Stimulated activated CD4-positive, alpha-beta T cell treated with anti-CD3 and anti-CD28 coated beads, Interleukin-12 subunit alpha, Interleukin-12 subunit beta, amount 100 ng/mL, for 48 hours (primary cell): ENCODE data around the gene LATS2.

Experiments used
- DNase-seq, 3 donors: peaks; one replicate each; pipeline ENCODE4 v3.0.0-alpha.2; 2020; ENCODE audit warnings: low read depth in 2 of 3, low spot score in 1 of 3

Gene LATS2

DNA sequence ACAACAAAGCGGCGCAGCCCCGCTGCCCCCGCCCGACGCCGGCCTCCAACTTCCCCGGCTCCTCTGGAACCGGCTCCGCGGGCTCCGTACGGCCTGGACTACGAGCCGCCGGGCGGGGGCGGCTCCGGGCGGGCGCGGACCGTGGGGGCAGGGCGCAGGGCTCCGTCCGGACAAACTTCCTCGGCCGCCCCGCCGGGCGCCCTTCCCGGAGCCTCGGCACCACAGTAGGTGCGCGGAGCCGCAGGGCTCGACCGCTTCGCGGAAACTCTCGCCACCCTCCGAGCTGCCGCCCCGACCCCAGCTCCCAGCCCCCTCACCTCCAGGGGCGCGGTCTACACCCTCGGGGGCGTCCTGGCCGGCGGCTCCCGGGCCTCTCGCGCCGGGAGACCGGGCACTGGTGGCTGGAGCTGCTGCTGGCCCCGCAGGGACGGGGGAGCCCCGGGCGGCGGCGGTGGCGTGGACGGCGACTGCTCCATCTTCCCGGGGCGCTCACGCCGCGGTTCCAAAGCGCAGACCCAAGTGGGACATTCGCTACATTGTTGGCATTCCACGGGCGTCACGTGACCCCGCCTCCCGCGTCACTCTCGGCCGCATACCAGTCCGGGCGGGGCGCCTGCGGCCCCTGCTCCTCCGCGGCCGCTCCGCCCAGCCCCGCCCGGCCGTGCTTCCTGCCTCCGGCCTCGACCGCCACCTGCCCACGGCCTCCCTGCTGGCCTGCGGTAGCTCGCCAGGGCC is at the start of gene LATS2:
TSS of gene LATS2 (minus strand) at position 558 of the 735 bp plus-strand sequence. CDS start 15,560 bp downstream, outside the sequence.
- DNase-seq: peak in 2 of 3 donors; percentile 25 to 50

DNA sequence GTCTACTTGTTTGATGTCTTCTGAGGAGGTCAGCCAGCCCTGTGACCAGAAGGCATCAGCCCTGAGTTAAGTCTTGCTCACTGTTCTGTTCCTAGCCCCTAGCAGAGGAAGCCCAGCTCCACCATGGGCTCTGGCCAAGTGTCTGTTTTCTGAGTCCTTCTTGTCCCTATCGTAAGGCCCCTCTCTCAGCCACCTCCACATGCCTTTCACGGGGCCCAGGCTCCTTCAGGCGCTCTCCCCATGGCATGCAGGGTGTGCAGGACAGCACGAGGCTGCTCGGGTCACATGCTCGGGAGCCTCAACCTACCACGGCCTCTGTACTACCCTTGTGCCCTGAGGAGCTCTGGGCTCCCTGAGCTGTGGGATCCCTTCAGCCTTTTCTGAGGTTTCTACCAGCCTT is 47.8 kb upstream of the LATS2 start:
- no peak for DNase-seq

DNA sequence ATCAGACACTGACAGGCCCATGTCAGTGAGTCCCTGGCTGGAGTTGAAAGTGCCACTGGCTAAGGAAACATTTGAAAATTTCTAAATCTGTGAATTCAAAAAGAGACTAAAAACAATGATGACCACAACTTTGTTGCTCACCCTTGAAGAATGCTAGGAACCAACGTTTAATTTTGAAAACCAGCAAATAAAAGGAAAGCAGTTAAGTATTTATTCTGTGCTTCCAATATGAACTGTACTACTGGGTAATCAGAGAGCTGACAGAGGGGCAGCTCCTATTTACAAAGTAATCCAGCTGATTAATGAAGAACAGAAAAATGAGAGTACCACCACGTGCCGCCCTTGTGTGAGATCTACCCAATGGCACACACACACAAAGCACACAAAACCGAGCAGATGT is 44.7 kb upstream of the LATS2 start:
- no peak for DNase-seq

DNA sequence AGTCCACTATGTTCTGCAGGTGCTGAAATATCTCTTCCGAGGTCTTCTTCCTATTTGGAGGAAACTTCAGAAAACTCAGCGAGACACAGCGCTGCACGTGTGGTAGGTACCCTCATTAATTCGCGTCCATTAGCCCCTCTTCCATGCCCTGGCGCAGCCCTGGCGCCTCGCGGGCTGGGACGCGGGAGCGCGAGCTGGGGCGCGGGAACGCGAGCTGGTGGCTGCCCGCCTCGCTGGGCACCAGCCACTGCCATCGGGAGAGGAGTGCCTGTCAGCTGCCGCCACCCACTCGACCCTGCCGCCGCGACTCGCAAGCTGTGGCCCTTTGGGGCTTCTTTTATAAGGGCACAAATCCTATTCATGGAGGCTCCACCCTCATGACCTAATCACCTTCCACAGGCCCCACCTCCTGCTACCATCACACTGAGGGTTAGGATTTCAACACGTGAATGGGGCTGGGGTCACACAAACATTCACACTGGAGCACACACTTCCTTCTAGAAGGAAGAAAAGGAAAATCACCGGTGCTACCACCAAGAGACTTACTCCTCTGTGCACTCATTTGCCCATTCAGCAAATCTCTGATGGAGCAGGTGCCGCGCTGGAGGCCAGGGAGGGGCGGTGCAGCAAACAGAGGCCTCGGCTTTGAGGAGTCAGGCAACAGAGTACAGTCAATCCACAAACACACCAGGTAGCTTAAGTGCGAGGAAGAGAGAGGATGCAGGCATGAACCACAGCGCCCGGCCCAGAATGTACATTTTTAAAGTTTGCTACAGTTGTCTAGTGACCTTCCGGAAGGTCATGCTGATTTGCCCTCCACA is 43.0 kb upstream of the LATS2 start:
- DNase-seq: no peak

DNA sequence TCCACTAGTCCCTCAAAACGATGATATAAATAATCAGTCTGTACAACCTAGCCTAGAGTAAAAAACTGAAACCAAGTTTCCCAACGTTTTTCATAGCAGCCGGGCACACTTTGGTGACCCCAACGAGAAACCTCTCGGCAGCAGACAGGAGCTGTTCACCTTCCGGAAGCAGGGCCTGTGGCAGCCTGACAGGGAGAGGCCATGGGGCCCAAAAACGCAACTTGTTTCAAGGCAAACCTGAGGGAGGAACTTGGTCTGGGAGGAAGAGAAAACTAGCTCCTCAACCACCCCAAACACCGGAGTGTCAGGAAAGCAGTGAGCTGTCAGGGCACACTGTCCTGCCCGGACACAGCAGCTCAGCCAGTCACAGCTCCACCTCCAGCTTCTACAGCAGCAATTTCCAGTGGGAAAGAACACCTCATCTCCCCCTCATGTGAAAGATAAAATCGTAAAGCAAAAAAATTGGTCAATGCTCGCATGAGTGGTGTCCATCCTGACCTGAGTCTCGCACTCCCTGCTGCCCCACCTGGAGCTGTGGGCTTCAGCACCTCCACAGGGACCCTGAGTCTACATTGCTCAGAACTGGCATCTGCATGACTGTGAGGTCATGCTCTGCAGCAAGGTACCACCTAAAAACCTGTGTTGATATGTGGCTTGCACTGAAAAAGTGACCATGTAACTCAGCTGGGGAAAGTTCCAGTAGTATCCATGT is 40.6 kb upstream of the LATS2 start:
- no peak for DNase-seq

DNA sequence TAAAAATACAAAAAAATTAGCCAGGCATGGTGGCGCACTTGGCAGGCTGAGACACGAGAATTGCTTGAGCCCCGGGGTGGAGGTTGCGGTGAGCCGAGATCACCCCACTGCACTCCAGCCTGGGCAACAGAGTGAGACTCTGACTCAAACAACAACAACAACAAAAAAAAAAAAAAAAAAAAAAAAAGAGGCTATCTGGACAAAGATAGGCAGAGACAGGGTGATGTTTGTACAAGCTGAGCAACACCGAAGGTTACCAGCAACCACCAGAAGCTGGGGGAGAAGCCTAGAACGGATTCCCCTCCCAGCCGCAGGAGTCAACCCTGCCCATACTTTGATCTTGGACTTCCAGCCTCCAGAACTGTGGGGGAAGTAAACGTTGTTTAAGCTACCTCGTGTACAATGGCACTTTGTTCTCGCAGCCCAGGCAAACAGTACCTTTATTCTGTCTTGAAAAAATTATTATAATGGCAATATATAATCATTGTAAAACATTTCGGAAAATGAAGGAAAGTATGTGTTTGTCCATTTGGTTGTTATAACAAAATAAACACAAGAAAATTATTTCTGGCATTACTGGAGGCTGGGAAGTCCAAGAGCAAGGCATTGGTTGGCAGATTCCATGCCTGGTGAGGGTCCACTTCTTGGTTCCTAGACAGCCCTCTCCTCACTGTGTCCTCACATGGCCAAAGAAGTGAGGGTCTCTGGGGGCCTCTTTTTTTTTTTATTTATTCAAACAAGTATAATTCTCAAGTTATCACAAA is 39.8 kb upstream of the LATS2 start:
- no peak for DNase-seq

DNA sequence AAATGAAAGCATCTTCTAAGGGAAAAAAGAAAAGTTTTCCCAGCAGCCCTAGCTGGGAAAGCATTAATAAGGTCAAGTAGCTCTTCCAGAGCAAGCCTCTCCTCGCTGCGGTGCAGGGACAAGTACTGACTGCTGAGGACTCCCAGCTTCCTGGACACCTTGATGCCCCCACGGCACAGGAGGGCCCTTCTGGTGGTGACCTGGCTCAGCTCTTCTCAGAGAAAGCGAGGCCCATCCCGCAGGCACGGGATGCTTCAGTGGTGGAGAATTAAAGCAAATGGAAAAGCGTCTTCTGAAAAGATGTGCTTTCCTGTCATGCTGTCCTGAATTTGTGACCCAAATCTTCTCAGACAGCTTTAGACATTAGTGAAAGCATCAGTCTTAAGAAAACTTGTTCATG is 38.8 kb upstream of the LATS2 start:
- DNase-seq: no peak

DNA sequence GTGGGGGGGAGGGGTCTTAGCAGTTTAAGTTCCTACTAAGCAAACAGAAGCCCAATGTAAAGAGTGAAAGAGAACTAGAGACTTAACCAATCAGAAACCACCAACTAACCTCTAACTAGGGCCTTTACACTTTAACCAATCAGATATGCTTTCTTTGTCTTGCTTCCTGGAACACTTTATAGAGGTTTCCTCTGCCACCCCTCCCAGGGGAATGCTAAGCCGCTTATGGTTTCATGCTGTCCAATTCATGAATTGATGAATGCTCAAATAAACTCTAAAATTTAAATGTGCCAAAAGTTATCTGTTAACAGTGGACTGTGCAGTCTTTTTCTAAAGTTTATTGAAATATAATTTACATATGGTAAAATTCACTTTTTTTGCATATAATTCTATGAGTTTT is 33.9 kb upstream of the LATS2 start:
- no peak for DNase-seq

DNA sequence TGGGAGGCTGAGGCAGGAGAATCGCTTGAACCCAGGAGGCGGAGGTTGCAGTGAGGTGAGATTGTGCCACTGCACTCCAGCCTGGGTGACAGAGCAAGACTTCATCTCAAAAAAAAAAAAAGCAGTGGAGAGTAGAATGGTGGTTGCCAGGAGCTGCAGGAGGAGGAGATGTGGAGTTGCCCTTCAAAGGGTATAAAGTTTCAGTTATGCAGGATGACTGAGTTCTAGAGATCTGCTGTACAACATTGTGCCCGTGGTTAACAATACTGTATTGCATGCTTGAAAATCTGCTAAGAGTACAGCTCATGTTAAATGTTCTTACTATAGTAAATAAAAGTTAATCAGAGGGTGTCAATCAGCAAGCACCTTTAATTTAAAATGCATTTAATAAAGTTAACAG is 28.4 kb upstream of the LATS2 start:
- DNase-seq: no peak

DNA sequence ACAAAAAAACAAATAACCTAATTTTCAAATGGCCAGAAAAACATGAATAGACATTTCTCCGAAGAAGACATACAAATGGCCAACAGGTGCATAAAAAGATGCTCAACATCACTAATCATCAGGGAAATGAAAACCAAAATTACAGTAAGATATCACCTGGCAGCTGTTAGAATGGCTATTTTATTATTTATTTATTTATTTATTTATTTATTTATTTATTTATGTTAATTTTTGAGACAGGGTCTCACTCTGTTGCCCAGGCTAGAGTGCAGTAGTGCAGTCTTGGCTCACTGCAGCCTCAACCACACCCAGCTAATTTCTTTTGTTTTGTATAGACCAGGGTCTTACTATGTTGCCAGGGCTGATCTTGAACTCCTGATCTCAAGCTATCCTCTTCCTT is 27.1 kb upstream of the LATS2 start:
- no peak for DNase-seq

DNA sequence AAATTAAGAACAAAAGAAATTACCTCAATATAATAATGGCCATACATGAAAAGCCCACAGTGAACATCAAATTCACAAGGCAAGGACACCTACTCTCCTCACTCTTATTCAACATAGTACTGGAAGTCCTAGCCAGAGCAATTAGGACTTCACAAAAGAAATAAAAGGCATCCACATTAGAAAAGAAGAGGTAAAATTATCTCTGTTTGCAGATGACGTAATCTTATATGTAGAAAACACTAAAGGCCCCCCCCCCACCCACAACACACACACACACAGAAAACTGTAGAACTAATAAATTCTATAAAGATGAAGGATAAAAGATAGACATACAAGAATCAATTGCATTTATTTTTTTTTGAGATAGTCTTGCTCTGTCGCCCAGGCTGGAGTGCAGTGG is 25.5 kb upstream of the LATS2 start:
- no peak for DNase-seq

DNA sequence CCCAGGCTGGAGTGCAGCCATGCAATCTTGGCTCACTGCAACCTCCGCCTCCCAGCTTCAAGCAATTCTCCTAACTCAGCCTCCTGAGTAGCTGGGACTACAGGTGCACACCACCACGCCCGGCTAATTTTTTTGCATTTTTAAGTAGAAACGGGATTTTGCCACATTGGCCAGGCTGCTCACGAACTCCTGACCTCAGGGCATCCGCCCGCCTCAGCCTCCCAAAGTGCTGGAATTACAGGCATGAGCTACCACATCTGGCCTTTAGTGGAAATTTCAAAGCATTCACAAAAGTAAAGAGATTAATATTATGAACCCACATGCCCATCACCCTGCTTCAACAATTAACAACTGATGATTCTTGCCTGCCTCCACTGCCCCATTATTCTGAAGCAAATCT is 20.5 kb upstream of the LATS2 start:
- no peak for DNase-seq

DNA sequence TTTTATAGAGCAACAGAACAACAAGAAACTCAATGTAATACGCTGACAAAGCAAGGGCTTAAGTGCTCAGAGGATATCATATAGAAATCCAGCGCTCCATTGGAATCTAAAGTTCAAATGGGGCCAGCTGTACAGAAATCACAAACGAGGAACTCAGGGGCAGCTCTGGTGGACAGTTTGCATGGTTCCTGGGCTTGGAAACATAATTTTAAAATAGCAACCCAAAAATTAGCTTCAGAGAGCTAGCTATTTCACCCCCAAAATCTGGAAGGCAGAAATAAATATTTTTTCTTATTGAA is 19.2 kb upstream of the LATS2 start:
- DNase-seq: no peak

DNA sequence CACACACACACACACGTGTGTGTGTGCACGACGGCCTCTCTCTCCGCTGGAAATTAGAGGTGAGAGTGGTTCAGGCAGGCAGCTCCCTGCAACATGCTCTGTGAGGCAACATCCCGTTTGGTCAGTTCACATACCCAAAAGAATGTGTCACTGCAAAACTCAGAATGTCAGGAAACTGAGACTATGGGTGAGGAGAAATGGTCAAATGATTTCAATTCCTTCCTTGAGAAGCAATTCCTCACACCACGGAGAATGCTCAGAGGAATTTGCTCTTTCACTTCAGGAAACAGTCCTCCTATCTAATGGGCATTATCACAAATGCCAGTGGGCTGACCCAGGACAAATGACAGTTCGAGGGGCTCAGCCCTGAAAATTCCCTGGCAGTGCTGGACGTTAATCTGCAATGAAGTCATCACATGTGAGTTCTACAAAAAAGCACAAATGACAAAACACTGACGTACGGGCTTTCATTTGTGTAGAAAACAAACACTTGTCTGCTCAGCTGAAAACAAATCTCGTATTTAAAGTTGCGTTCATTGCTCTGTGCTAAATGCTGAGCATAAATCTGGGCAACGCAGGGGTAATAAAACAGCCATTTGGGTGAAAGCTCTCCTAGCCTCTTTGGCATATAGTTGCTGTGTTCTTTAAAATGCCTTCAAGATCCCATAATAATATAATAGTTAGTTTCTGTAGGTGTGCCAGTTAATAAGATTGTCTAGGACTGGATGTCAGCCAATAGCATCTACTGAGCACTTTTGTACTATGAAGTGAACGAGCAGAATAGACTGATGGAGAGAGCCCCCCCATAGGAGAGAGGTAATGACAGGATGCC is 18.6 kb upstream of the LATS2 start:
- no peak for DNase-seq

DNA sequence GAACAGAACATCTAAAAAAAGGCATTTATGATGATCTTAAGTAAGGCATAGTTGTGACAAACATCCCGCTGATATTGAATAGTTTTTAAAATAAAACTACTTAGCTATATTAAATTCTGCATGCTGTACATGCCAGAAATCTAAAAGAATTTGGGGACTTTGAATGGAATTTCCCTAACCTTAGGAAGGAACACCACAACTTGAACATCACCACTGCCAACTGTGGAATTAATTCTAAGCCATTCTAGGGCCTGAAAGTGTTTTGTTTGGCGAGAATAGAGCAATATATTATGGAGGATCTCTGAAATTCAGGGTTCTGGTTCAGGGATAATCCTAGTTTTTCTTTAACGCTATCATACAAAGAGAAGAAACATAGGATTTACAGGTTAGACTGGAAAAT is 17.8 kb upstream of the LATS2 start:
- no peak for DNase-seq

DNA sequence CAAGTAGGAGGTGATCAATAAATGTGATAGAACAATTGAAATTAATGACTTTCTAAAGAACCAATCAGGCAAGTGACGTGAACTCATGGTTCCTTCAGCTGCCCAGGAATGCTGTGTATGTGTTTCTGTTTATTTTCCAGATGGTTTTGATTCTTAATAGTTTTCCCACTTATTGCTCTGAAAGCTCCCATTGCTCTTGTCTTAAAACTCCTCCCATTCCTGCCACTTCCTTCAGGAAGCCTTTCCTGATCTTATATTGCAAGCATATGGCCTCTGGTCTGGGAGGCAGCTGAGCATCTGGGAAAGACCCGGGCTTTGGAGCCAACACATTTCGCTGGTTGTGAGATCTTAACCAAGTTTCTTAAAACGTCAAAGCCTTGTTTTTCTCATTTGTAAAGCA is 17.1 kb upstream of the LATS2 start:
- DNase-seq: no peak

DNA sequence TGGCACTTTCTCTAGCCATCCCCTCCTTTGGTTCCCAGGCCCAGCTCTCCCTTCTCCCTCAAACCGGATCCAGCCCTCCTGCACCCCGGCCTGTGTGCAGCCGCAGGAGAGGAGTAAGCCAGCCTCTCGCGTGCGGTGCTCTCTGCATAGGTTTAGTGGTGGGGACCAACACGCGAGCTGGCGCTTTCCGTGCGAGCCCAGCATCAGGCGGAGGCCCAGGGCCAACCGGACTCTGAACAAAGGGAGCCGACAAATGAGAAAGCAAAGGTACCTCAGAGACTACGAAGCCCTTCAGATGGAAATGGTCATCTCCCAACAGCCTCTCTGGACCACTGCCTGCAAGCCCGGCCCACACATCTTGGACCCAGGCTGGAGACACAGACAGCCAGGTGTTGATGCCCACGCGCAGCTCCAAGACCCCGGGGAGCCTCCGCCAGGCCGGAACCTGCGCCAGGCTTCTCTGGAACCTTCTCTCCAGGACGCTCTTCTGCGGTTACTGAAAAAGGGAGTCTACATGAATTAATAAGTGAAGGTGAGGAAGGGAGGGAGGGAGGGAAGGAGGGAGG is 16.5 kb upstream of the LATS2 start:
- no peak for DNase-seq

DNA sequence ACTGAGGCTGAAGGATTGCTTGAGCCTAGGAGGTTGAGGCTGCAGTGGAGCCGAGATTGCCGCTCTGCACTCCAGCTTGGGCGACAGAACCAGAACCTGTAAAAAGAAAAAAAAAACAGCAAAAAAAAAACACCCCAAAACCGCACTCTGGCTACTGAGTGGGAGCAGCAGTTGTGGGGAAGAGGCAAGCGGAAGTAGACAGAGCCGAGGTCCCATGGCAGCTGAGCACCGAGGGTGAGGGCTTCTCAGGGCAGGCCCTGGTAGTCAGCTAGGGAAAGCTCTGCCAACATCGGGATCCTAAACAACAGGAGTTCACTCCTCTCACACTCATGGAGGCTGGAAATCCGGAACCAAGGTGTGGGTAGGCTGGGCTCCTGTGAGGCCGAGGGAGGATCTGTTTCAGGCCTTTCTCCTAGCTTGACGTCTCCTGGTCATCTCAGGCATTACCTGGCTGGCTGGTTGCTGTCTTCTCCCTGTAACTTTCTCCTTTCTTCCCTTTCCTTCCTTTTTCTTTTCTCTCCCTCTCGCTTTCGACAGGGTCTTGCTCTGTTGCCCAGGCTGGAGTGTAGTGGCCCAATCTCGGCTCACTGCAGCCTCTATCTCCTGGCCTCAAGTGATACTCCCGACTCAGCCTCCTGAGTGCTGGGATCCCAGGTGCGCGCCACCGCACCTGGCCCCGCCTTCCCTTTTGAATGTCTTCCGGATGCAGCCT is 15.8 kb upstream of the LATS2 start:
- DNase-seq: no peak

DNA sequence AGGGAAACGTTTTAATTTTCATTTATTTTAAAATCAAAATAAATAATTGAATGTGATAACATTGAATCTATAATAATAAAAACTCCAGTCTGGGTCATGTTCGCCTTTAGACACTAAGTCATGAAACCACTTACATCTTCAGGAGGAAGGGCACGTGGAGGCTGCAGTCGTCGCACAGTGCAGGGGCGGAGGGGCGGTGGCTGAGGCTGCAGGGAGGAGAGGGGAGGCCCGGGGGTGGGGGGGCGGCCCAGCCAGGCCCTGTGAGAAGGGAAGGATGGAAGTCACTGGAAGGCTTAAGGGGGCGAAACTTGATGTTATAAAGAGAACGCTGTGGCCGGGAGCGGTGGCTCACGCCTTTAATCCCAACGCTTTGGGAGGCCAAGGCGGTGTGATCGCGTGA is 14.9 kb upstream of the LATS2 start:
- DNase-seq: no peak
